PC-3 (cell line): ENCODE data around the gene FGFBP2.

ENCODE experiments used
- CTCF ChIP-seq: fragments of 300-600 bp; sonication (generic); conservative IDR thresholded peaks from 2 replicates; pipeline ENCODE4 v1.5.1; 2017; ENCODE audit warnings: antibody characterized with exemption, low read depth, mild to moderate bottlenecking, low read length
- EZH2 ChIP-seq: fragments of 300-600 bp; sonication (generic); IDR thresholded peaks from one replicate; pipeline ENCODE4 v1.6.1; 2017; ENCODE audit warnings: antibody characterized with exemption, mild to moderate bottlenecking, low read length; ENCODE audit not compliant: unreplicated experiment

GRCh38 chr4:15995826-15996225 is 32.9 kb upstream of the FGFBP2 start:
- no peak for TF ChIP-seq CTCF
- no peak for TF ChIP-seq EZH2
